Lower leg skin (tissue), 3 donors: ENCODE results near the gene MAN1A1.

Experiments used
- POLR2A ChIP-seq, 2 donors: fragments of 450-650 bp; IDR thresholded peaks; one replicate each; pipeline ENCODE4 v1.6.1; 2016 to 2017; ENCODE audit warnings: antibody characterized with exemption in 2 of 2, mild to moderate bottlenecking in 1 of 2, moderate library complexity in 1 of 2
- TF ChIP-seq, protein P1 (sequence below), 3 donors: fragments of 450-650 bp; IDR thresholded peaks; one replicate each; pipeline ENCODE4 v1.5.1; 2016; ENCODE audit warnings: antibody characterized with exemption in 3 of 3, mild to moderate bottlenecking in 3 of 3, moderate library complexity in 2 of 3

DNA sequence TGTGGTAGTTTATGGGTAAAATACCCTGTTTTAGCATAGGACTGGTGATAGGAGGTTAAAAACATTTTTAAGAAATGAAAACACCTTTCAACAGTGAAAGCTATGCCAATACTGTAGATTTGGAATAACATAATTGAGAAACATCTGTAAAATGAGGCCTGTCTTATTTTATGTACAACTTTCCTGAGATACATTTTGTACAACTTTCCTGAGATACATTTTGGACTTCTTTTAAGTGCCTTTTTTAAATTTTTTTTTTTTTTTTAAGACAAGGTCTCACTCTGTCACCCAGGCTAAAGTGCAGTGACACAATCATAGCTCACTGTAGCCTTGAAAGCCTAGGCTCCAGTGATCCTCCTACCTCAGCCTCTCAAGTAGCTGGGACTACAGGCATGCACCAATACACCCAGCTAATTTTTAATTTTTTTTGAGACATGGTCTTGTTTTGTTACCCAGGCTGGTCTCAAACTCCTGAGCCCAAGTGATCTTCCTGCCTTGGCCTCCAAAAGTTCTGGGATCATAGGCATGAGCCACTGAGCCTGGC lies 84.6 kb downstream of the MAN1A1 start:
- TF ChIP-seq, protein P1, sequence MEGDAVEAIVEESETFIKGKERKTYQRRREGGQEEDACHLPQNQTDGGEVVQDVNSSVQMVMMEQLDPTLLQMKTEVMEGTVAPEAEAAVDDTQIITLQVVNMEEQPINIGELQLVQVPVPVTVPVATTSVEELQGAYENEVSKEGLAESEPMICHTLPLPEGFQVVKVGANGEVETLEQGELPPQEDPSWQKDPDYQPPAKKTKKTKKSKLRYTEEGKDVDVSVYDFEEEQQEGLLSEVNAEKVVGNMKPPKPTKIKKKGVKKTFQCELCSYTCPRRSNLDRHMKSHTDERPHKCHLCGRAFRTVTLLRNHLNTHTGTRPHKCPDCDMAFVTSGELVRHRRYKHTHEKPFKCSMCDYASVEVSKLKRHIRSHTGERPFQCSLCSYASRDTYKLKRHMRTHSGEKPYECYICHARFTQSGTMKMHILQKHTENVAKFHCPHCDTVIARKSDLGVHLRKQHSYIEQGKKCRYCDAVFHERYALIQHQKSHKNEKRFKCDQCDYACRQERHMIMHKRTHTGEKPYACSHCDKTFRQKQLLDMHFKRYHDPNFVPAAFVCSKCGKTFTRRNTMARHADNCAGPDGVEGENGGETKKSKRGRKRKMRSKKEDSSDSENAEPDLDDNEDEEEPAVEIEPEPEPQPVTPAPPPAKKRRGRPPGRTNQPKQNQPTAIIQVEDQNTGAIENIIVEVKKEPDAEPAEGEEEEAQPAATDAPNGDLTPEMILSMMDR (IDR thresholded peaks at IDR 0.05) = no peak
- TF ChIP-seq POLR2A (IDR thresholded peaks at IDR 0.05) = no peak
